ENCODE results near the gene MFSD12.
A peak's percentile ranks its signal among the peaks of the same experiment; 100 is the strongest.

DNA sequence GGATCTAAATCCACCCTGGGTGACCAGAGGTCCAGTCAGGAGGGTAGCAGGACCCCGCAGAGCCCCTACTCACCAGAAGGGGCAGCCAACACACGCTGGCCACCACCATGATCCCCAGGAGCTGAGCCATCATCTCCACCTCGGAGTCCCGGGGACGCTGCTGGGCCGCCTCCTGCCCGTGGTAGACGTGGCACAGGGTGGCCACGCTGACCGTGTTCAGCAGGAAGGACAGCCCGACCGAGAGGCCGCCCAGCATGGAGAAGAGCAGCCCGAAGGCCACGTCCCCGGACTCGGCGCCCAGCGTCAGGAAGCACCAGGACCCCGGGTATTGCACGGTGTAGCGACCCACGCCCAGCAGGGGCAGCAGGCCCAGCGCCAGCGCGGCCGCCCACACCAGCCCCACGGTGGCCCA, 42.4 kb upstream of the MFSD12 start:
- TF ChIP-seq, protein P1, sequence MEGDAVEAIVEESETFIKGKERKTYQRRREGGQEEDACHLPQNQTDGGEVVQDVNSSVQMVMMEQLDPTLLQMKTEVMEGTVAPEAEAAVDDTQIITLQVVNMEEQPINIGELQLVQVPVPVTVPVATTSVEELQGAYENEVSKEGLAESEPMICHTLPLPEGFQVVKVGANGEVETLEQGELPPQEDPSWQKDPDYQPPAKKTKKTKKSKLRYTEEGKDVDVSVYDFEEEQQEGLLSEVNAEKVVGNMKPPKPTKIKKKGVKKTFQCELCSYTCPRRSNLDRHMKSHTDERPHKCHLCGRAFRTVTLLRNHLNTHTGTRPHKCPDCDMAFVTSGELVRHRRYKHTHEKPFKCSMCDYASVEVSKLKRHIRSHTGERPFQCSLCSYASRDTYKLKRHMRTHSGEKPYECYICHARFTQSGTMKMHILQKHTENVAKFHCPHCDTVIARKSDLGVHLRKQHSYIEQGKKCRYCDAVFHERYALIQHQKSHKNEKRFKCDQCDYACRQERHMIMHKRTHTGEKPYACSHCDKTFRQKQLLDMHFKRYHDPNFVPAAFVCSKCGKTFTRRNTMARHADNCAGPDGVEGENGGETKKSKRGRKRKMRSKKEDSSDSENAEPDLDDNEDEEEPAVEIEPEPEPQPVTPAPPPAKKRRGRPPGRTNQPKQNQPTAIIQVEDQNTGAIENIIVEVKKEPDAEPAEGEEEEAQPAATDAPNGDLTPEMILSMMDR (conservative IDR thresholded peaks at IDR 0.05; ENCODE audit: low read depth, low read length), result 0 out of 2 replicates have a peak, but pooled peaks have one; percentile 19
- no peak for TF ChIP-seq EZH2 (IDR thresholded peaks at IDR 0.05; ENCODE audit: low read length, unreplicated experiment)

Measured in PC-3 (cell line).